Fibroblast of lung (primary cell): Measurements from ENCODE around the gene CYP2A7. TPM values are rescaled to one million over a fixed set of nuclear protein-coding genes. Genes with fewer than 3 reads are reported as not detected.
"Not testable (repeated sequence)": the region's sequence is repeated elsewhere in the genome, so short reads cannot be mapped to it uniquely, and the experiment has no call there.

ENCODE experiments used
- DNase-seq, 2 donors: peaks; one replicate each; pipeline versions ENCODE4 v3.0.0 to v3.0.0-alpha.2; 2010; ENCODE audit warnings: low read depth in 2 of 2
- H2AFZ ChIP-seq: 2 replicates; pipeline ENCODE4 v1.5.1; 2012; ENCODE audit warnings: low read length, control low read depth, inconsistent platforms
- H3K27ac ChIP-seq: 2 replicates; pipeline ENCODE4 v1.5.1; 2011; ENCODE audit warnings: low read length, control low read depth; ENCODE audit not compliant: insufficient read depth
- H3K27me3 ChIP-seq: 2 replicates; pipeline ENCODE4 v1.5.1; 2011; ENCODE audit warnings: mild to moderate bottlenecking, low read length; ENCODE audit not compliant: control insufficient read depth, insufficient read depth
- H3K36me3 ChIP-seq: 2 replicates; pipeline ENCODE4 v1.5.1; 2011; ENCODE audit warnings: low read length; ENCODE audit not compliant: control insufficient read depth, insufficient read depth
- H3K4me1 ChIP-seq: 2 replicates; pipeline ENCODE4 v1.5.1; 2011; ENCODE audit warnings: low read length; ENCODE audit not compliant: control insufficient read depth, insufficient read depth; ENCODE audit errors: extremely low read depth
- H3K4me2 ChIP-seq: 2 replicates; pipeline ENCODE4 v1.5.1; 2011; ENCODE audit warnings: low read length, control low read depth; ENCODE audit not compliant: insufficient read depth; ENCODE audit errors: extremely low read depth
- H3K4me3 ChIP-seq, 4 experiments: fragments of 200-600 bp in 1 of 4; sonication (generic) in 1 of 4; replicated peaks in 1 of 4; 2 replicates each; pipeline ENCODE4 v1.5.1; 2011 to 2016; ENCODE audit warnings: low read length in 4 of 4, low read depth in 3 of 4, mild to moderate bottlenecking in 3 of 4, control low read depth in 2 of 4, inconsistent platforms in 1 of 4, mixed read lengths in 1 of 4; ENCODE audit not compliant: insufficient read depth in 1 of 4; ENCODE audit errors: control extremely low read depth in 1 of 4
- H3K79me2 ChIP-seq: 2 replicates; pipeline ENCODE4 v1.5.1; 2012; ENCODE audit warnings: mild to moderate bottlenecking, low read length, inconsistent platforms; ENCODE audit not compliant: control insufficient read depth, insufficient read depth
- H3K9ac ChIP-seq: 2 replicates; pipeline ENCODE4 v1.5.1; 2011; ENCODE audit warnings: mild to moderate bottlenecking, low read length, control low read depth; ENCODE audit not compliant: insufficient read depth
- H3K9me3 ChIP-seq: 2 replicates; pipeline ENCODE4 v1.5.1; 2012; ENCODE audit warnings: low read depth, low read length; ENCODE audit not compliant: control insufficient read depth, insufficient read depth
- H4K20me1 ChIP-seq: 2 replicates; pipeline ENCODE4 v1.5.1; 2011; ENCODE audit warnings: low read length; ENCODE audit not compliant: control insufficient read depth, insufficient read depth; ENCODE audit errors: extremely low read depth
- EZH2 ChIP-seq: IDR thresholded peaks from 2 replicates; pipeline ENCODE4 v1.5.1; 2012; ENCODE audit warnings: low read length, control low read depth, mild to moderate bottlenecking; ENCODE audit errors: missing control alignments
- polyA plus RNA-seq, 2 donors: library from polyadenylated mRNA; depleted of rRNA in 1 of 2; stranded (reverse) in 1 of 2; unstranded in 1 of 2; fragments of >200 nt; gene quantifications; 2 replicates each; pipeline ENCODE4 v1.2.1, GENCODE V29; 2011 to 2012; ENCODE audit warnings: missing spikeins in 1 of 2
- total RNA-seq: library from RNA; depleted of rRNA; stranded (reverse); fragments of >200 nt; gene quantifications from 2 replicates; pipeline ENCODE4 v1.2.1, GENCODE V29; 2014
- TF ChIP-seq, protein P1 (sequence below), 2 donors: IDR thresholded peaks in 1 of 2; conservative IDR thresholded peaks in 1 of 2; 1 replicate in 1 of 2; 2 replicates in 1 of 2; pipeline ENCODE4 v1.5.1; 2011 to 2012; ENCODE audit warnings: low read length in 2 of 2, control low read depth in 1 of 2, inconsistent platforms in 1 of 2, low read depth in 1 of 2, mild to moderate bottlenecking in 1 of 2

Gene CYP2A7
- total and polyA plus RNA-seq, 2 donors (not counting 1 experiment from before 2014, with no cell fraction given): not detected

DNA sequence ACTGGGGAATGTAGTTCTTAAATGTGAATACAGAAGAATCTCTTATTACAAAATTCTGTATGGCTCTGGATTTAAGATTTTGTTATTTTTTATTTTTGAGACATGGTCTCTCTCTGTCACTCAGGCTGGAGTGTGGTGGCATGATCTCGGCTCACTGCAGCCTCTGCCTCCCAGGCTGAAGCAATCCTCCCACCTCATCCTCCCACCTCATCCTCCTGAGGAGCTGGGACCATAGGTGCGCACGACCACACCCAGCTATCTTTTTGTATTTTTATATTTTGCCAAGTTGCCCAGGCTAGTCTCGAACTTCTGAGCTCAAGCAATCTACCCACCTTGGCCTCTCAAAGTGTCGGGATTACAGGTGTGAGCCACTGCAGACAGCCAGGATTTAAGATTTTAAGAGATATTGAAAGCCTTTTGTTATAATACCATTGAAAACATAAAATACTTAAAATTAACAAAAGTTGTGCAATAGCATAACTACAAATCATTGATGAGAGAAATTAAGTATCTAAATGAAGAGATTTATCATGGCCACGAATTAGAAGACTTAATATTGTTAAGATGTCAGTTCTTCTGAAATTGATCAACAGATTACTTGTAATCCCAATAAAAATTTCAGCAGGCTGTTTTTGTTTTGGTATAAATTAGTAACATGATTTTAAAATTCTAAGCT is 45.1 kb downstream of the CYP2A7 start:
- no peak for DNase-seq
- Histone ChIP-seq H3K79me2 (no peaks in the 10 kb centered on the region), H2AFZ (no peak overlapping the region), H4K20me1 (no peaks in the 10 kb centered on the region), H3K36me3 (no peaks in the 10 kb centered on the region), H3K4me3 (no peak overlapping the region), H3K27ac (no peak overlapping the region), H3K27me3 (no peaks in the 10 kb centered on the region), H3K9me3 (no peaks in the 10 kb centered on the region), H3K9ac (no peak overlapping the region), H3K4me2 (no peak overlapping the region), H3K4me1 (peaks cover 2% of the 10 kb centered on the region)
- TF ChIP-seq, protein P1, sequence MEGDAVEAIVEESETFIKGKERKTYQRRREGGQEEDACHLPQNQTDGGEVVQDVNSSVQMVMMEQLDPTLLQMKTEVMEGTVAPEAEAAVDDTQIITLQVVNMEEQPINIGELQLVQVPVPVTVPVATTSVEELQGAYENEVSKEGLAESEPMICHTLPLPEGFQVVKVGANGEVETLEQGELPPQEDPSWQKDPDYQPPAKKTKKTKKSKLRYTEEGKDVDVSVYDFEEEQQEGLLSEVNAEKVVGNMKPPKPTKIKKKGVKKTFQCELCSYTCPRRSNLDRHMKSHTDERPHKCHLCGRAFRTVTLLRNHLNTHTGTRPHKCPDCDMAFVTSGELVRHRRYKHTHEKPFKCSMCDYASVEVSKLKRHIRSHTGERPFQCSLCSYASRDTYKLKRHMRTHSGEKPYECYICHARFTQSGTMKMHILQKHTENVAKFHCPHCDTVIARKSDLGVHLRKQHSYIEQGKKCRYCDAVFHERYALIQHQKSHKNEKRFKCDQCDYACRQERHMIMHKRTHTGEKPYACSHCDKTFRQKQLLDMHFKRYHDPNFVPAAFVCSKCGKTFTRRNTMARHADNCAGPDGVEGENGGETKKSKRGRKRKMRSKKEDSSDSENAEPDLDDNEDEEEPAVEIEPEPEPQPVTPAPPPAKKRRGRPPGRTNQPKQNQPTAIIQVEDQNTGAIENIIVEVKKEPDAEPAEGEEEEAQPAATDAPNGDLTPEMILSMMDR (conservative IDR thresholded peaks at IDR 0.05 in 1 of 2, IDR thresholded peaks at IDR 0.05 in 1 of 2; ENCODE audit: low read depth in 1 of 2, low read length in 2 of 2): no peak
- TF ChIP-seq EZH2: no peak

DNA sequence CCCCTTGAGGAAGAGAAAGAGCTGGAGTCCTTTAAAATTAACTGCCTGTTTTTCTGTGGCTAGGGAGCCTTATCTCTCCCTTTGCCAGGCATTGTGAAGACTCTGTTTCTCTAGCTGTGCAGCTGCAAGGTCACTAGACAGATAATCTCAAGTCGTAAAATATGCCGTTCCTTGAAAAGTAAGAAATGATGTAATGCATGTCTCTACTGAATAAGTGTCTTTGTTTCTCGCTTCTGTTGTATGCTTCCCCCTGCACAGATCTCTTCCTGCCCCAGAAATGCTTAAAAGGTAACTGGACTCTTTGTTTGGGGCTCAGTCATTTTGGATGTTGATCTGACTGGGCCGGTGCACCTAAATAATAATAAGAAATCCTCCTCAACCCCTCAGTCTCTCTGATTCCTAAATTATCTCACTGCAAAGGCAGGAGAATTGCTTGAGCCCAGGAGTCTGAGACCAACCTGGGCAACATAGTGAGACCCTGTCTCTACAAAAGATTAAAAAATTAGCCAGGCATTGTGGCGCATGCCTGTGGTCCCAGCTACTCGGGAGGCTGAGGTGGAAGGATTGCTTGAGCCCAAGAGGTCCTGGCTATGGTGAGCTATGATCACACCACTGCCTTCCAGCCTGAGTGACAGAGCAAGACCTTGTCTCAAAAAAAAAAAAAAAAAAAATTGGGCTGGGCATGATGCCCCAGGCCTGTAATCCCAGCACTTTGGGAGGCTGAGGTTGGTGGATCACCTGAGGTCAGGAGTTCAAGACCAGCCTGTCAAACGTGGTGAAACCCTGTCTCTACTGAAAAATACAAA is 48.1 kb downstream of the CYP2A7 start:
- not testable (repeated sequence) for H3K4me2 ChIP-seq, H4K20me1 ChIP-seq, H3K36me3 ChIP-seq, H3K4me3 ChIP-seq, H3K27me3 ChIP-seq, H3K9me3 ChIP-seq, H3K79me2 ChIP-seq, H2AFZ ChIP-seq, H3K27ac ChIP-seq, H3K9ac ChIP-seq, DNase-seq, H3K4me1 ChIP-seq

GRCh38 chr19:40832431-40832790 is 49.6 kb downstream of the CYP2A7 start:
- H3K9me3 ChIP-seq, H4K20me1 ChIP-seq, H3K9ac ChIP-seq, H2AFZ ChIP-seq, H3K27me3 ChIP-seq, H3K79me2 ChIP-seq, H3K4me2 ChIP-seq, H3K4me3 ChIP-seq, H3K36me3 ChIP-seq, H3K27ac ChIP-seq, DNase-seq, H3K4me1 ChIP-seq: not testable (repeated sequence)
